HUES6 (cell line): ENCODE results near the gene NR3C1.

Experiments used
- H3K27ac ChIP-seq: 2 replicates; pipeline ENCODE4 v1.7.0; 2013; ENCODE audit warnings: low read depth, mild to moderate bottlenecking, low read length, inconsistent platforms
- H3K27me3 ChIP-seq: 2 replicates; pipeline ENCODE4 v1.6.1; 2013; ENCODE audit warnings: low read length; ENCODE audit not compliant: control insufficient read depth, insufficient read depth
- H3K36me3 ChIP-seq: 2 replicates; pipeline ENCODE4 v1.6.1; 2013; ENCODE audit warnings: low read length; ENCODE audit not compliant: control insufficient read depth, insufficient read depth
- H3K4me1 ChIP-seq: 2 replicates; pipeline ENCODE4 v1.6.1; 2013; ENCODE audit warnings: low read length; ENCODE audit not compliant: control insufficient read depth, insufficient read depth
- H3K4me3 ChIP-seq: 2 replicates; pipeline ENCODE4 v1.5.1; 2013; ENCODE audit warnings: low read depth, low read length
- H3K9ac ChIP-seq: one replicate; pipeline ENCODE4 v1.6.1; 2013; ENCODE audit warnings: mild to moderate bottlenecking, low read length
- H3K9me3 ChIP-seq: 2 replicates; pipeline ENCODE4 v1.6.1; 2013; ENCODE audit warnings: low read depth, low read length; ENCODE audit not compliant: control insufficient read depth, insufficient read depth

The NR3C1 gene

GRCh38 chr5:143425835-143426234, 22.3 kb upstream of the NR3C1 start:
- Histone ChIP-seq H3K36me3 (no peaks in the 10 kb centered on the region), H3K27ac (no peak overlapping the region), H3K4me3 (no peak overlapping the region), H3K9me3 (no peaks in the 10 kb centered on the region), H3K9ac (no peak overlapping the region), H3K27me3 (no peaks in the 10 kb centered on the region), H3K4me1 (no peaks in the 10 kb centered on the region)

- no peak overlapping the region for H3K27ac ChIP-seq
- H3K27me3 ChIP-seq: no peaks in the 10 kb centered on the region
- H3K4me3 ChIP-seq: no peak overlapping the region
- H3K9ac ChIP-seq: no peak overlapping the region
- no peaks in the 10 kb centered on the region for H3K4me1 ChIP-seq
- no peaks in the 10 kb centered on the region for H3K9me3 ChIP-seq
- H3K36me3 ChIP-seq: no peaks in the 10 kb centered on the region
These were observed 14.8 kb upstream of the NR3C1 start for GRCh38 chr5:143418140-143418866.

GRCh38 chr5:143417503-143418139, 14.1 kb upstream of the NR3C1 start:
- Histone ChIP-seq H3K9me3 (no peaks in the 10 kb centered on the region), H3K27me3 (no peaks in the 10 kb centered on the region), H3K36me3 (no peaks in the 10 kb centered on the region), H3K4me1 (no peaks in the 10 kb centered on the region), H3K9ac (no peak overlapping the region), H3K27ac (no peak overlapping the region), H3K4me3 (no peak overlapping the region)

GRCh38 chr5:143416411-143416810, 12.9 kb upstream of the NR3C1 start:
- H3K27me3 ChIP-seq: no peaks in the 10 kb centered on the region
- peaks cover 4% of the 10 kb centered on the region; the same call in 1 of the 2 replicates for H3K4me1 ChIP-seq
- no peak overlapping the region for H3K27ac ChIP-seq
- no peaks in the 10 kb centered on the region for H3K9me3 ChIP-seq
- H3K9ac ChIP-seq: no peak overlapping the region
- H3K4me3 ChIP-seq: no peak overlapping the region
- no peaks in the 10 kb centered on the region for H3K36me3 ChIP-seq

GRCh38 chr5:143413958-143414669, 10.6 kb upstream of the NR3C1 start:
- H3K27me3 ChIP-seq: no peaks in the 10 kb centered on the region
- H3K4me1 ChIP-seq: peaks cover 4% of the 10 kb centered on the region; the same call in 1 of the 2 replicates
- no peaks in the 10 kb centered on the region for H3K36me3 ChIP-seq
- H3K9ac ChIP-seq: no peak overlapping the region
- no peaks in the 10 kb centered on the region for H3K9me3 ChIP-seq
- no peak overlapping the region for H3K27ac ChIP-seq
- no peak overlapping the region for H3K4me3 ChIP-seq

GRCh38 chr5:143412661-143413342, 9.3 kb upstream of the NR3C1 start:
- no peaks in the 10 kb centered on the region for H3K9me3 ChIP-seq
- no peaks in the 10 kb centered on the region for H3K27me3 ChIP-seq
- no peak overlapping the region for H3K4me3 ChIP-seq
- peaks cover 4% of the 10 kb centered on the region; the same call in 1 of the 2 replicates for H3K4me1 ChIP-seq
- no peak overlapping the region for H3K27ac ChIP-seq
- no peaks in the 10 kb centered on the region for H3K36me3 ChIP-seq
- no peak overlapping the region for H3K9ac ChIP-seq

- Histone ChIP-seq H3K9me3 (no peaks in the 10 kb centered on the region), H3K27ac (no peak overlapping the region), H3K36me3 (no peaks in the 10 kb centered on the region), H3K9ac (no peak overlapping the region), H3K27me3 (peaks cover 5% of the 10 kb centered on the region; the same call in 1 of the 2 replicates), H3K4me1 (peaks cover 4% of the 10 kb centered on the region; the same call in 1 of the 2 replicates), H3K4me3 (no peak overlapping the region)
These were observed 6.4 kb upstream of the NR3C1 start for GRCh38 chr5:143409926-143410325.

GRCh38 chr5:143406408-143406807, 2.9 kb upstream of the NR3C1 start:
- Histone ChIP-seq H3K9ac (no peak overlapping the region), H3K9me3 (no peaks in the 10 kb centered on the region), H3K4me3 (no peak overlapping the region), H3K4me1 (peaks cover 8% of the 10 kb centered on the region), H3K27ac (no peak overlapping the region), H3K27me3 (peaks cover 19% of the 10 kb centered on the region), H3K36me3 (no peaks in the 10 kb centered on the region)

- H3K36me3 ChIP-seq: no peaks in the 10 kb centered on the region
These were observed 2.3 kb upstream of the NR3C1 start for GRCh38 chr5:143405849-143406098.

GRCh38 chr5:143405063-143405848, 1.8 kb upstream of the NR3C1 start:
- peak overlapping the region; percentile 92 for H3K9ac ChIP-seq
- H3K27ac ChIP-seq: peak overlapping the region; percentile 98
- no peaks in the 10 kb centered on the region for H3K9me3 ChIP-seq
- H3K4me3 ChIP-seq: peak overlapping the region; percentile 92
- H3K4me1 ChIP-seq: peaks cover 20% of the 10 kb centered on the region
- peaks cover 30% of the 10 kb centered on the region for H3K27me3 ChIP-seq
- no peaks in the 10 kb centered on the region for H3K36me3 ChIP-seq

More at GRCh38 chr5:143405849-143406098, 2.3 kb upstream of the NR3C1 start:
- H3K4me3 ChIP-seq: peak overlapping the region; percentile 92
- H3K9me3 ChIP-seq: no peaks in the 10 kb centered on the region
- H3K27me3 ChIP-seq: peaks cover 25% of the 10 kb centered on the region
- peak overlapping the region; percentile 98; the same call in 1 of the 2 replicates for H3K27ac ChIP-seq
- H3K4me1 ChIP-seq: peaks cover 14% of the 10 kb centered on the region
- peak overlapping the region; percentile 92 for H3K9ac ChIP-seq
